ENCODE measurements around the gene RRAS.

DNA sequence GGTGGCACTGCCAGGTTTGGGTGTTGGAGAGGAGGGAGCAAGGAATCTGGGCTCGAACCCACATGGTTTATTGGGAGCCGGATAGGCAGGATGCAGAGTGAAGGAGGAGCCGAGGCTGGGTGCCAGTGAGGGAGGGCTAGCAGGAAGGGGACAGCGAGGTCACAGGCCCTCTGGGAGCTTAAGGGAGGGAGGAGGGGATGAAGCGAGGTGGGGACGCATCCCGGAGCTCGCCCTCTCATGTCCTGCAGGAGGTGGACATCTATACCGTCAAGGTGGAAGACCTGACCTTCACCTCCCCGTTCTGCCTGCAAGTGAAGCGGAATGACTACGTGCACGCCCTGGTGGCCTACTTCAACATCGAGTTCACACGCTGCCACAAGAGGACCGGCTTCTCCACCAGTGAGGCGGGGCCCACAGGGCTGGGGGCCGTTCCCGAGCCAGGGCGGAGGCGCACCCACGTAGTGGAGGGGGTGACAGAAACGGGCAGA, 45.9 kb upstream of the RRAS start:
- TF ChIP-seq, protein P1, sequence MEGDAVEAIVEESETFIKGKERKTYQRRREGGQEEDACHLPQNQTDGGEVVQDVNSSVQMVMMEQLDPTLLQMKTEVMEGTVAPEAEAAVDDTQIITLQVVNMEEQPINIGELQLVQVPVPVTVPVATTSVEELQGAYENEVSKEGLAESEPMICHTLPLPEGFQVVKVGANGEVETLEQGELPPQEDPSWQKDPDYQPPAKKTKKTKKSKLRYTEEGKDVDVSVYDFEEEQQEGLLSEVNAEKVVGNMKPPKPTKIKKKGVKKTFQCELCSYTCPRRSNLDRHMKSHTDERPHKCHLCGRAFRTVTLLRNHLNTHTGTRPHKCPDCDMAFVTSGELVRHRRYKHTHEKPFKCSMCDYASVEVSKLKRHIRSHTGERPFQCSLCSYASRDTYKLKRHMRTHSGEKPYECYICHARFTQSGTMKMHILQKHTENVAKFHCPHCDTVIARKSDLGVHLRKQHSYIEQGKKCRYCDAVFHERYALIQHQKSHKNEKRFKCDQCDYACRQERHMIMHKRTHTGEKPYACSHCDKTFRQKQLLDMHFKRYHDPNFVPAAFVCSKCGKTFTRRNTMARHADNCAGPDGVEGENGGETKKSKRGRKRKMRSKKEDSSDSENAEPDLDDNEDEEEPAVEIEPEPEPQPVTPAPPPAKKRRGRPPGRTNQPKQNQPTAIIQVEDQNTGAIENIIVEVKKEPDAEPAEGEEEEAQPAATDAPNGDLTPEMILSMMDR (IDR thresholded peaks at IDR 0.05), result no peak
- TF ChIP-seq POLR2A (IDR thresholded peaks at IDR 0.05), result no peak

All from Peyer's patch (tissue), 4 donors.